K562 (cell line): ENCODE measurements around the gene ZC3H10. TPM values are rescaled to one million over a fixed set of nuclear protein-coding genes. Genes with fewer than 3 reads are reported as not detected.

Experiments used
- BACH1 ChIP-seq: fragments of 200-800 bp; sonication (Bioruptor generic); IDR thresholded peaks from 2 replicates; pipeline ENCODE4 v1.6.1; 2016; ENCODE audit warnings: missing genetic modification characterization, missing compliant biosample characterization
- EZH2 ChIP-seq: IDR thresholded peaks from 2 replicates; pipeline ENCODE4 v1.6.1; 2012; ENCODE audit warnings: low read depth, mild to moderate bottlenecking, inconsistent platforms, low read length, borderline replicate concordance
- MAZ ChIP-seq, 2 experiments: fragments of 450-650 bp in 1 of 2; sonication (generic) in 1 of 2; formaldehyde crosslinking; IDR thresholded peaks in 1 of 2; conservative IDR thresholded peaks in 1 of 2; 2 replicates each; pipeline versions ENCODE4 v1.4.0 to v1.5.0; 2020; ENCODE audit warnings: mild to moderate bottlenecking in 1 of 2, missing genetic modification reagents in 1 of 2
- MYC ChIP-seq, 2 experiments: fragments of 250-450 bp in 1 of 2; sonication (Bioruptor Pico) in 1 of 2; IDR thresholded peaks; 2 replicates each; pipeline versions ENCODE4 v1.5.1 to v1.6.1; 2012 to 2021; ENCODE audit warnings: low read depth in 2 of 2, borderline replicate concordance in 1 of 2, improper control_type of control experiment in 1 of 2, low read length in 1 of 2, mild to moderate bottlenecking in 1 of 2, moderate library complexity in 1 of 2
- NEUROD1 ChIP-seq: fragments of 150-350 bp; IDR thresholded peaks from 2 replicates; pipeline ENCODE4 v1.6.1; 2014; ENCODE audit warnings: borderline replicate concordance, low read length, low read depth; ENCODE audit not compliant: partially characterized antibody
- NFE2 ChIP-seq: IDR thresholded peaks from 2 replicates; pipeline ENCODE4 v1.6.1; 2014; ENCODE audit warnings: antibody characterized with exemption, low read depth
- PTBP1 ChIP-seq: fragments of 200-400 bp; formaldehyde crosslinking; IDR thresholded peaks from 2 replicates; pipeline ENCODE4 v1.6.1; 2017; ENCODE audit warnings: low read depth, low read length
- RREB1 ChIP-seq: fragments of 250-450 bp; sonication (Bioruptor Pico); IDR thresholded peaks from 2 replicates; pipeline ENCODE4 v1.4.0; 2020
- SIX5 ChIP-seq, 2 experiments: IDR thresholded peaks; 2 replicates each; pipeline ENCODE4 v1.6.1; 2011; ENCODE audit warnings: low read length in 2 of 2, borderline replicate concordance in 1 of 2, low read depth in 1 of 2, mild to moderate bottlenecking in 1 of 2, moderate library complexity in 1 of 2; ENCODE audit not compliant: insufficient read depth in 1 of 2
- TCFL5 ChIP-seq: fragments of 250-450 bp; sonication (Bioruptor Pico); conservative IDR thresholded peaks from 2 replicates; pipeline ENCODE4 v1.6.1; 2021; ENCODE audit warnings: mild to moderate bottlenecking, moderate library complexity, matching md5 sums
- XRCC3 ChIP-seq: fragments of 450-650 bp; IDR thresholded peaks from 2 replicates; pipeline ENCODE4 v1.6.1; 2017; ENCODE audit warnings: mild to moderate bottlenecking, moderate library complexity
- ZKSCAN1 ChIP-seq: fragments of 150-350 bp; IDR thresholded peaks from 2 replicates; pipeline ENCODE4 v1.6.1; 2016; ENCODE audit warnings: low read depth, low read length
- ZNF124 ChIP-seq: sonication (generic); formaldehyde crosslinking; IDR thresholded peaks from 2 replicates; pipeline ENCODE4 v1.8.1; 2022; ENCODE audit warnings: missing genetic modification reagents
- ZNF384 ChIP-seq: IDR thresholded peaks from 2 replicates; pipeline ENCODE4 v1.6.1; 2012; ENCODE audit warnings: low read depth, low read length, improper control_type of control experiment
- polyA plus RNA-seq, 8 experiments: library from polyadenylated mRNA; depleted of rRNA in 4 of 8; stranded (reverse) in 5 of 8; unstranded in 3 of 8; fragments of >200 nt; fragmentation: Nextera tagmentation in 2 of 8; fragmentation: Illumina TruSeq in 1 of 8; extraction: Ambion mirVana in 2 of 8; extraction: Trizol in 1 of 8; gene quantifications; 2 replicates each; pipeline versions ENCODE4 v1.2.1 to v1.2.3, GENCODE V29; 2011 to 2014; ENCODE audit warnings: inconsistent platforms in 1 of 8, missing spikeins in 1 of 8
- total RNA-seq, 7 experiments: library from RNA; depleted of rRNA in 6 of 7; stranded (reverse); fragments of >200 nt in 6 of 7; fragmentation: Illumina TruSeq in 2 of 7; extraction: Trizol in 2 of 7; gene quantifications; 2 replicates each; pipeline versions ENCODE4 v1.2.1 to v1.2.3, GENCODE V29; 2011 to 2021; ENCODE audit warnings: low replicate concordance in 1 of 7
- TF ChIP-seq, protein P1 (sequence below): fragments of 450-650 bp; formaldehyde crosslinking; IDR thresholded peaks from 2 replicates; pipeline ENCODE4 v1.4.0; 2020; ENCODE audit warnings: mild to moderate bottlenecking, mixed read lengths
- TF ChIP-seq, protein P2 (sequence below), 2 experiments: fragments of 450-650 bp; IDR thresholded peaks; 2 replicates each; pipeline ENCODE4 v1.6.1; 2018; ENCODE audit warnings: mild to moderate bottlenecking in 2 of 2, low read depth in 1 of 2; ENCODE audit not compliant: partially characterized antibody in 2 of 2

ZC3H10 gene
- total and polyA plus RNA-seq, 9 of the 15 experiments (the other 6 are each of a cell fraction or from before 2014, with no cell fraction given) = 0.31 to 4.1 (median 1.6) TPM

DNA sequence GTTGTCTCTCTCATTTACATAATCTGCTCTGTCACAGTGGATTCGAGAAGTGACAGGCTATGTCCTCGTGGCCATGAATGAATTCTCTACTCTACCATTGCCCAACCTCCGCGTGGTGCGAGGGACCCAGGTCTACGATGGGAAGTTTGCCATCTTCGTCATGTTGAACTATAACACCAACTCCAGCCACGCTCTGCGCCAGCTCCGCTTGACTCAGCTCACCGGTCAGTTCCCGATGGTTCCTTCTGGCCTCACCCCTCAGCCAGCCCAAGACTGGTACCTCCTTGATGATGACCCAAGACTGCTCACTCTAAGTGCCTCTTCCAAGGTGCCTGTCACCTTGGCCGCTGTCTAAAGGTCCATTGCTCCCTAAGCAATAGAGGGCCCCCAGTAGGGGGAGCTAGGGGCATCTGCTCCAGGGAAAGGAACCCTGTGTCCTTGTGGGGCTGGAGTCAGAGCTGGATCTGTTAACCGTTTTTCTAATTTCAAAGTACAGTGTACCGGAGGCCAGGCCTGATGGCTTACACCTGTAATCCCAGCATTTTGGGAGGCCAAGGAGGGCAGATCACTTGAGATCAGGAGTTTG, 33.0 kb upstream of the ZC3H10 start (continued):
- no peak for TF ChIP-seq RREB1 (CRISPR knock-in tag)
- TF ChIP-seq SIX5 (IDR thresholded peaks at IDR 0.05; ENCODE audit: borderline replicate concordance in 1 of 2, insufficient read depth in 1 of 2, low read depth in 1 of 2, low read length in 2 of 2) = no peak
- TF ChIP-seq MAZ (CRISPR knock-in tag; conservative IDR thresholded peaks at IDR 0.05 in 1 of 2, IDR thresholded peaks at IDR 0.05 in 1 of 2) = 0 out of 4 replicates have a peak, but pooled peaks of 1 of the 2 experiments have one; percentile 37
- no peak for TF ChIP-seq BACH1 (tag)
- TF ChIP-seq, protein P1, sequence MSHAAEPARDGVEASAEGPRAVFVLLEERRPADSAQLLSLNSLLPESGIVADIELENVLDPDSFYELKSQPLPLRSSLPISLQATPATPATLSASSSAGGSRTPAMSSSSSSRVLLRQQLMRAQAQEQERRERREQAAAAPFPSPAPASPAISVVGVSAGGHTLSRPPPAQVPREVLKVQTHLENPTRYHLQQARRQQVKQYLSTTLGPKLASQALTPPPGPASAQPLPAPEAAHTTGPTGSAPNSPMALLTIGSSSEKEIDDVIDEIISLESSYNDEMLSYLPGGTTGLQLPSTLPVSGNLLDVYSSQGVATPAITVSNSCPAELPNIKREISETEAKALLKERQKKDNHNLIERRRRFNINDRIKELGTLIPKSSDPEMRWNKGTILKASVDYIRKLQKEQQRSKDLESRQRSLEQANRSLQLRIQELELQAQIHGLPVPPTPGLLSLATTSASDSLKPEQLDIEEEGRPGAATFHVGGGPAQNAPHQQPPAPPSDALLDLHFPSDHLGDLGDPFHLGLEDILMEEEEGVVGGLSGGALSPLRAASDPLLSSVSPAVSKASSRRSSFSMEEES (CRISPR knock-in tag) = no peak
- no peak for TF ChIP-seq ZNF124
- TF ChIP-seq PTBP1 = no peak
- TF ChIP-seq, protein P2, sequence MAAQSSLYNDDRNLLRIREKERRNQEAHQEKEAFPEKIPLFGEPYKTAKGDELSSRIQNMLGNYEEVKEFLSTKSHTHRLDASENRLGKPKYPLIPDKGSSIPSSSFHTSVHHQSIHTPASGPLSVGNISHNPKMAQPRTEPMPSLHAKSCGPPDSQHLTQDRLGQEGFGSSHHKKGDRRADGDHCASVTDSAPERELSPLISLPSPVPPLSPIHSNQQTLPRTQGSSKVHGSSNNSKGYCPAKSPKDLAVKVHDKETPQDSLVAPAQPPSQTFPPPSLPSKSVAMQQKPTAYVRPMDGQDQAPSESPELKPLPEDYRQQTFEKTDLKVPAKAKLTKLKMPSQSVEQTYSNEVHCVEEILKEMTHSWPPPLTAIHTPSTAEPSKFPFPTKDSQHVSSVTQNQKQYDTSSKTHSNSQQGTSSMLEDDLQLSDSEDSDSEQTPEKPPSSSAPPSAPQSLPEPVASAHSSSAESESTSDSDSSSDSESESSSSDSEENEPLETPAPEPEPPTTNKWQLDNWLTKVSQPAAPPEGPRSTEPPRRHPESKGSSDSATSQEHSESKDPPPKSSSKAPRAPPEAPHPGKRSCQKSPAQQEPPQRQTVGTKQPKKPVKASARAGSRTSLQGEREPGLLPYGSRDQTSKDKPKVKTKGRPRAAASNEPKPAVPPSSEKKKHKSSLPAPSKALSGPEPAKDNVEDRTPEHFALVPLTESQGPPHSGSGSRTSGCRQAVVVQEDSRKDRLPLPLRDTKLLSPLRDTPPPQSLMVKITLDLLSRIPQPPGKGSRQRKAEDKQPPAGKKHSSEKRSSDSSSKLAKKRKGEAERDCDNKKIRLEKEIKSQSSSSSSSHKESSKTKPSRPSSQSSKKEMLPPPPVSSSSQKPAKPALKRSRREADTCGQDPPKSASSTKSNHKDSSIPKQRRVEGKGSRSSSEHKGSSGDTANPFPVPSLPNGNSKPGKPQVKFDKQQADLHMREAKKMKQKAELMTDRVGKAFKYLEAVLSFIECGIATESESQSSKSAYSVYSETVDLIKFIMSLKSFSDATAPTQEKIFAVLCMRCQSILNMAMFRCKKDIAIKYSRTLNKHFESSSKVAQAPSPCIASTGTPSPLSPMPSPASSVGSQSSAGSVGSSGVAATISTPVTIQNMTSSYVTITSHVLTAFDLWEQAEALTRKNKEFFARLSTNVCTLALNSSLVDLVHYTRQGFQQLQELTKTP (IDR thresholded peaks at IDR 0.05; ENCODE audit: low read depth in 1 of 2, partially characterized antibody in 2 of 2) = no peak
- no peak for TF ChIP-seq ZKSCAN1
- no peak for TF ChIP-seq ZNF384
- TF ChIP-seq TCFL5 (CRISPR knock-in tag) = no peak
- no peak for TF ChIP-seq NFE2
- TF ChIP-seq XRCC3 = no peak
- no peak for TF ChIP-seq NEUROD1
- no peak for TF ChIP-seq EZH2
- TF ChIP-seq MYC (IDR thresholded peaks at IDR 0.05; ENCODE audit: low read depth, low read length) = 0 out of 2 replicates have a peak, but pooled peaks have one; percentile 20
- TF ChIP-seq MYC (CRISPR knock-in tag; IDR thresholded peaks at IDR 0.05; ENCODE audit: borderline replicate concordance, low read depth) = no peak
